Amygdala (tissue), 56 donors: Measurements from ENCODE around the gene OPRM1.
"Not testable (repeated sequence)": the region's sequence is repeated elsewhere in the genome, so short reads cannot be mapped to it uniquely, and the experiment has no call there.

Experiments
- DNase-seq, 56 donors: peaks; one replicate each; lab custom pipeline; 2025; lab: John Stamatoyannopoulos, UW

The OPRM1 gene

GRCh38 chr6:154234019-154234772 lies 195.2 kb downstream of the OPRM1 start:
- no peak for DNase-seq

GRCh38 chr6:154236646-154237301 lies 197.7 kb downstream of the OPRM1 start:
- no peak for DNase-seq

- DNase-seq: no peak
Observed at GRCh38 chr6:154238831-154239230, 199.8 kb downstream of the OPRM1 start.

- DNase-seq: no peak
Observed at GRCh38 chr6:154239392-154239791, 200.4 kb downstream of the OPRM1 start.

- not testable (repeated sequence) for DNase-seq
Observed at GRCh38 chr6:154241061-154241460, 202.0 kb downstream of the OPRM1 start.

GRCh38 chr6:154241581-154241980 lies 202.5 kb downstream of the OPRM1 start:
- no peak for DNase-seq

- no peak for DNase-seq
Observed at GRCh38 chr6:154242617-154243357, 203.7 kb downstream of the OPRM1 start.

GRCh38 chr6:154243793-154244750 lies 205.0 kb downstream of the OPRM1 start:
- DNase-seq: no peak

GRCh38 chr6:154245506-154245905 lies 206.5 kb downstream of the OPRM1 start:
- no peak for DNase-seq

- no peak for DNase-seq
Observed at GRCh38 chr6:154246723-154247118, 207.7 kb downstream of the OPRM1 start.

GRCh38 chr6:154247119-154247861 lies 208.2 kb downstream of the OPRM1 start:
- DNase-seq: no peak

- no peak for DNase-seq
Observed at GRCh38 chr6:154249499-154250298, 210.7 kb downstream of the OPRM1 start.

GRCh38 chr6:154251116-154251515 lies 212.1 kb downstream of the OPRM1 start:
- DNase-seq: no peak

GRCh38 chr6:154252678-154253077 lies 213.6 kb downstream of the OPRM1 start:
- no peak for DNase-seq

- DNase-seq: peak in 3 of 56 donors; percentile 11 to 54 (median 16)
Observed at GRCh38 chr6:154257067-154257466, 218.0 kb downstream of the OPRM1 start.

- peak in 3 of 56 donors; percentile 7 to 21 (median 8) for DNase-seq
Observed at GRCh38 chr6:154258064-154258757, 219.2 kb downstream of the OPRM1 start.

- DNase-seq: peak in 4 of 56 donors; percentile 5 to 43 (median 15)
Observed at GRCh38 chr6:154261688-154262397, 222.8 kb downstream of the OPRM1 start.
